ENCODE data around the gene PLP2. TPM values are rescaled to one million over a fixed set of nuclear protein-coding genes. Genes with fewer than 3 reads are reported as not detected.
A peak's percentile ranks its signal among the peaks of the same experiment; 100 is the strongest.

The PLP2 gene
- total RNA-seq, 1 experiment from 2014 or later = 273 TPM

GRCh38 chrX:49188468-49189076 is 16.9 kb downstream of the PLP2 start:
- no peak overlapping the region for H3K27ac Mint-ChIP-seq (ENCODE audit: unreplicated experiment)
- H3K4me3 Mint-ChIP-seq (ENCODE audit: low read depth, unreplicated experiment) = no peak overlapping the region
- TF ChIP-seq, protein P1, sequence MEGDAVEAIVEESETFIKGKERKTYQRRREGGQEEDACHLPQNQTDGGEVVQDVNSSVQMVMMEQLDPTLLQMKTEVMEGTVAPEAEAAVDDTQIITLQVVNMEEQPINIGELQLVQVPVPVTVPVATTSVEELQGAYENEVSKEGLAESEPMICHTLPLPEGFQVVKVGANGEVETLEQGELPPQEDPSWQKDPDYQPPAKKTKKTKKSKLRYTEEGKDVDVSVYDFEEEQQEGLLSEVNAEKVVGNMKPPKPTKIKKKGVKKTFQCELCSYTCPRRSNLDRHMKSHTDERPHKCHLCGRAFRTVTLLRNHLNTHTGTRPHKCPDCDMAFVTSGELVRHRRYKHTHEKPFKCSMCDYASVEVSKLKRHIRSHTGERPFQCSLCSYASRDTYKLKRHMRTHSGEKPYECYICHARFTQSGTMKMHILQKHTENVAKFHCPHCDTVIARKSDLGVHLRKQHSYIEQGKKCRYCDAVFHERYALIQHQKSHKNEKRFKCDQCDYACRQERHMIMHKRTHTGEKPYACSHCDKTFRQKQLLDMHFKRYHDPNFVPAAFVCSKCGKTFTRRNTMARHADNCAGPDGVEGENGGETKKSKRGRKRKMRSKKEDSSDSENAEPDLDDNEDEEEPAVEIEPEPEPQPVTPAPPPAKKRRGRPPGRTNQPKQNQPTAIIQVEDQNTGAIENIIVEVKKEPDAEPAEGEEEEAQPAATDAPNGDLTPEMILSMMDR (IDR thresholded peaks at IDR 0.05; ENCODE audit: unreplicated experiment) = no peak
- CTCF ChIA-PET = no interaction called here
- no TSS peak for BruUV-seq (replicated peaks)
- H3K9me3 Mint-ChIP-seq (ENCODE audit: low read depth, unreplicated experiment) = no peaks in the 10 kb centered on the region
- no peak for DNase-seq
- H3K27me3 Mint-ChIP-seq (ENCODE audit: unreplicated experiment) = peaks cover 9% of the 10 kb centered on the region
- peaks cover 40% of the 10 kb centered on the region for H3K4me1 Mint-ChIP-seq (ENCODE audit: low read depth, unreplicated experiment)
- intact Hi-C loops (cut with micrococcal nuclease; ENCODE audit: unreplicated experiment) = no loop called here
- H3K36me3 Mint-ChIP-seq (ENCODE audit: insufficient read depth, unreplicated experiment) = peaks cover 62% of the 10 kb centered on the region

DNA sequence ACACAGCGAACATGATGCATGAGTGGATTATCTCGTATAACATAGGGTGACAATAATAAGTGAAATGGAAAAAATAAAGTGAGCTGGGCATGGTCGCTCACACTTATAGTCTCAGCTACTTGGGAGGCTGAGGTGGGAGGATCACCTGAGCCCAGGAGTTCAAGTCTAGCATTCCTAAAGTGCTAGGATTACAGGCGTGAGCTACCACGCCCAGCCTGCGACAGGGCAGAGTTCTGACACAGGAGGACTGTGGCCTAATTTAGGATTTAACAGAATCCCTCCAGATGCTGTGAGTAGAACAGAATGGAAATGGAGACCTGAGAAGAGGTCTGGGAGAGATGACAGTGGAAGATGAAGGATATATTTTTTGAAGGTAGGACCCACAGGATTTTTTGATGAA is 17.9 kb downstream of the PLP2 start:
- DNase-seq = no peak
- TF ChIP-seq, protein P1 (IDR thresholded peaks at IDR 0.05; ENCODE audit: unreplicated experiment) = no peak
- peaks cover 52% of the 10 kb centered on the region for H3K36me3 Mint-ChIP-seq (ENCODE audit: insufficient read depth, unreplicated experiment)
- H3K27ac Mint-ChIP-seq (ENCODE audit: unreplicated experiment) = peak overlapping the region; percentile 99
- no TSS peak for BruUV-seq (replicated peaks)
- intact Hi-C loops (cut with micrococcal nuclease; ENCODE audit: unreplicated experiment) = loop anchor here (10.0 kb wide), 1 partner anchor 565 kb away; no protein-coding TSS in a partner anchor
- peak overlapping the region; percentile 75 for H3K4me3 Mint-ChIP-seq (ENCODE audit: low read depth, unreplicated experiment)
- H3K27me3 Mint-ChIP-seq (ENCODE audit: unreplicated experiment) = peaks cover 9% of the 10 kb centered on the region
- CTCF ChIA-PET = interaction anchor here (0.6 kb wide), 2 partner anchors 89 to 109 kb away, joined by 3 to 4 read pairs; no protein-coding TSS in a partner anchor
- H3K9me3 Mint-ChIP-seq (ENCODE audit: low read depth, unreplicated experiment) = no peaks in the 10 kb centered on the region
- H3K4me1 Mint-ChIP-seq (ENCODE audit: low read depth, unreplicated experiment) = peaks cover 32% of the 10 kb centered on the region

GRCh38 chrX:49190821-49191573 is 19.3 kb downstream of the PLP2 start:
- TF ChIP-seq, protein P1 (IDR thresholded peaks at IDR 0.05; ENCODE audit: unreplicated experiment) = no peak
- DNase-seq = peak; percentile 90
- Mint-ChIP-seq H3K36me3 (ENCODE audit: insufficient read depth, unreplicated experiment) (peaks cover 38% of the 10 kb centered on the region), H3K27me3 (ENCODE audit: unreplicated experiment) (peaks cover 9% of the 10 kb centered on the region), H3K27ac (ENCODE audit: unreplicated experiment) (peak overlapping the region; percentile 99), H3K4me1 (ENCODE audit: low read depth, unreplicated experiment) (peaks cover 24% of the 10 kb centered on the region), H3K9me3 (ENCODE audit: low read depth, unreplicated experiment) (no peaks in the 10 kb centered on the region), H3K4me3 (ENCODE audit: low read depth, unreplicated experiment) (peak overlapping the region; percentile 75)
- no TSS peak for BruUV-seq (replicated peaks)
- CTCF ChIA-PET = interaction anchor here (0.5 to 1.3 kb wide), 9 partner anchors 24 to 389 kb away, joined by 3 to 11 read pairs (median 4); partner anchors contain the start of genes GRIPAP1, HDAC6 and PPP1R3F
- intact Hi-C loops (cut with micrococcal nuclease; ENCODE audit: unreplicated experiment) = loop anchor here (10.0 kb wide), 1 partner anchor 564 kb away; no protein-coding TSS in a partner anchor

- TSS peak; percentile 66 for BruUV-seq (replicated peaks)
- Mint-ChIP-seq H3K4me3 (ENCODE audit: low read depth, unreplicated experiment) (peak overlapping the region; percentile 75), H3K9me3 (ENCODE audit: low read depth, unreplicated experiment) (no peaks in the 10 kb centered on the region), H3K36me3 (ENCODE audit: insufficient read depth, unreplicated experiment) (peaks cover 32% of the 10 kb centered on the region), H3K27ac (ENCODE audit: unreplicated experiment) (peak overlapping the region; percentile 99), H3K4me1 (ENCODE audit: low read depth, unreplicated experiment) (peaks cover 24% of the 10 kb centered on the region), H3K27me3 (ENCODE audit: unreplicated experiment) (peaks cover 9% of the 10 kb centered on the region)
- DNase-seq = no peak
- TF ChIP-seq, protein P1 (IDR thresholded peaks at IDR 0.05; ENCODE audit: unreplicated experiment) = no peak
- CTCF ChIA-PET = interaction anchor here (0.9 to 1.3 kb wide), 6 partner anchors 25 to 390 kb away, joined by 3 to 11 read pairs (median 4); partner anchors contain the start of genes GRIPAP1, HDAC6 and PPP1R3F
- intact Hi-C loops (cut with micrococcal nuclease; ENCODE audit: unreplicated experiment) = loop anchor here (10.0 kb wide), 1 partner anchor 563 kb away; no protein-coding TSS in a partner anchor
These were observed 19.9 kb downstream of the PLP2 start for GRCh38 chrX:49191574-49192011.
